Osteoblast (primary cell): ENCODE data around the gene NRP2. TPM values are rescaled to one million over a fixed set of nuclear protein-coding genes. Genes with fewer than 3 reads are reported as not detected.

Experiments
- DNase-seq: peaks from one replicate; pipeline ENCODE4 v3.0.0; 2011; ENCODE audit warnings: low spot score, mixed read lengths; ENCODE audit not compliant: insufficient read length; ENCODE audit errors: missing footprints
- H2AFZ ChIP-seq: 2 replicates; pipeline ENCODE4 v1.6.0; 2011; ENCODE audit warnings: mild to moderate bottlenecking, low read length
- H3K27ac ChIP-seq: 2 replicates; pipeline ENCODE4 v1.5.1; 2011; ENCODE audit warnings: mild to moderate bottlenecking, low read depth, low read length, moderate library complexity
- H3K27me3 ChIP-seq: 2 replicates; pipeline ENCODE4 v1.6.0; 2012; ENCODE audit warnings: mild to moderate bottlenecking, control low read depth, inconsistent platforms, low read length, moderate library complexity; ENCODE audit not compliant: insufficient read depth
- H3K36me3 ChIP-seq: 2 replicates; pipeline ENCODE4 v1.5.1; 2011; ENCODE audit warnings: mild to moderate bottlenecking, low read length, control low read depth, moderate library complexity; ENCODE audit not compliant: insufficient read depth
- H3K4me1 ChIP-seq: 2 replicates; pipeline ENCODE4 v1.5.1; 2011; ENCODE audit warnings: mild to moderate bottlenecking, low read length, control low read depth, moderate library complexity; ENCODE audit not compliant: insufficient read depth
- H3K4me2 ChIP-seq: 2 replicates; pipeline ENCODE4 v1.6.0; 2011; ENCODE audit warnings: mild to moderate bottlenecking, low read length; ENCODE audit not compliant: insufficient read depth
- H3K4me3 ChIP-seq: fragments of 200-600 bp; sonication (generic); 3 replicates; pipeline ENCODE4 v1.5.1; 2012; ENCODE audit warnings: mild to moderate bottlenecking, low read length, inconsistent platforms; ENCODE audit not compliant: insufficient read depth
- H3K79me2 ChIP-seq: 2 replicates; pipeline ENCODE4 v1.6.0; 2012; ENCODE audit warnings: mild to moderate bottlenecking, low read length, control low read depth, inconsistent platforms; ENCODE audit not compliant: insufficient read depth
- H3K9me3 ChIP-seq: 2 replicates; pipeline ENCODE4 v1.5.1; 2011; ENCODE audit warnings: low read depth, low read length, control low read depth
- H4K20me1 ChIP-seq: 2 replicates; pipeline ENCODE4 v1.6.0; 2012; ENCODE audit warnings: mild to moderate bottlenecking, low read length, control low read depth; ENCODE audit not compliant: insufficient read depth
- total RNA-seq: library from RNA; depleted of rRNA; stranded (reverse); fragments of >200 nt; gene quantifications from 2 replicates; pipeline ENCODE4 v1.2.3, GENCODE V29; 2012
- TF ChIP-seq, protein P1 (sequence below): IDR thresholded peaks from 2 replicates; pipeline ENCODE4 v1.5.1; 2011; ENCODE audit warnings: mild to moderate bottlenecking, low read depth, low read length, moderate library complexity; ENCODE audit errors: extremely low read depth

NRP2 gene
- total RNA-seq, 1 donor: 183 TPM

DNA sequence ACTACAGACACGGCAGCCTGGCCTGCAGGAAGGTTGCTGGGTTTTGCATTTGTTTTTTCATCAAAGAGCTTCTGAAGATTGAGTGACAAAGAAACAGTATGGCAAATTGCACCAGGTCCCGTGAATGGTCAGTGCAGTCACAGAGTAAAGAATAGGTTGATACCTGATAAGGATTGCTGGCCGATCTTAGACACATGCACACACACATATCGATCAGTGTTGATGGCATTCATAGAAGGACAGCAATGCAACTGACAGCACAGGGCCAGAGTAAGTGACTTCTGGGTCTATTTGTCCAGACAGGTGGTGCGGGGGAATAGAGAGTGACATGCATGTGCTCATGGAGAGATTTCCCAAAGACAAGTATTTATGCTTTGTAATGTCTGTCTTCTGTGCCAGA lies 42.8 kb downstream of the NRP2 start:
- no peak overlapping the region for H3K4me3 ChIP-seq

DNA sequence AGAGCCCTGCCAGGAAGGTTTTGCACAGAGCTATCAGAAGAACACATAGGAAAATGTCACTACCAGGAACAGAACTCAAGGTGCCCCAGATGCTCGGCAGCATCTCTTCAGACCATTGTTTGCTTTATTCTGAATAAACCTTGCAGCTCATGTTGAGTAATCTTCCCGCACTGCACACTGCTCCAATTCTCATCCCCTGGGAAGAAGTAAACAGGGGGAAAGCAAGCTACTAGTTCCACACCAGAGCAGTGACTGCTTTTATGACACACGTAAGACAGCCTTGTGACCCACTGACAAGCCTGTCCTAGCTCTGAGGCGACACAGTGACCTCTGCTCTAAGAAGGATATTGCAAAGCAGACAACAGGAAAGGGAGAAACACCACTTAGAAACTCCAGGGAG lies 44.2 kb downstream of the NRP2 start:
- no peak overlapping the region for H2AFZ ChIP-seq
- H3K79me2 ChIP-seq: no peaks in the 10 kb centered on the region
- peaks cover 77% of the 10 kb centered on the region for H3K36me3 ChIP-seq
- no peaks in the 10 kb centered on the region for H3K27me3 ChIP-seq
- TF ChIP-seq, protein P1, sequence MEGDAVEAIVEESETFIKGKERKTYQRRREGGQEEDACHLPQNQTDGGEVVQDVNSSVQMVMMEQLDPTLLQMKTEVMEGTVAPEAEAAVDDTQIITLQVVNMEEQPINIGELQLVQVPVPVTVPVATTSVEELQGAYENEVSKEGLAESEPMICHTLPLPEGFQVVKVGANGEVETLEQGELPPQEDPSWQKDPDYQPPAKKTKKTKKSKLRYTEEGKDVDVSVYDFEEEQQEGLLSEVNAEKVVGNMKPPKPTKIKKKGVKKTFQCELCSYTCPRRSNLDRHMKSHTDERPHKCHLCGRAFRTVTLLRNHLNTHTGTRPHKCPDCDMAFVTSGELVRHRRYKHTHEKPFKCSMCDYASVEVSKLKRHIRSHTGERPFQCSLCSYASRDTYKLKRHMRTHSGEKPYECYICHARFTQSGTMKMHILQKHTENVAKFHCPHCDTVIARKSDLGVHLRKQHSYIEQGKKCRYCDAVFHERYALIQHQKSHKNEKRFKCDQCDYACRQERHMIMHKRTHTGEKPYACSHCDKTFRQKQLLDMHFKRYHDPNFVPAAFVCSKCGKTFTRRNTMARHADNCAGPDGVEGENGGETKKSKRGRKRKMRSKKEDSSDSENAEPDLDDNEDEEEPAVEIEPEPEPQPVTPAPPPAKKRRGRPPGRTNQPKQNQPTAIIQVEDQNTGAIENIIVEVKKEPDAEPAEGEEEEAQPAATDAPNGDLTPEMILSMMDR: no peak
- no peak overlapping the region for H3K27ac ChIP-seq
- no peak overlapping the region for H3K4me3 ChIP-seq
- no peak for DNase-seq
- H4K20me1 ChIP-seq: no peaks in the 10 kb centered on the region
- H3K9me3 ChIP-seq: no peaks in the 10 kb centered on the region
- H3K4me2 ChIP-seq: no peak overlapping the region
- peaks cover 23% of the 10 kb centered on the region for H3K4me1 ChIP-seq

More for the DNA sequence above, 42.8 kb downstream of the NRP2 start:
- no peak for DNase-seq
- no peak overlapping the region for H2AFZ ChIP-seq
- H3K4me1 ChIP-seq: peaks cover 9% of the 10 kb centered on the region
- no peaks in the 10 kb centered on the region for H4K20me1 ChIP-seq
- peaks cover 85% of the 10 kb centered on the region for H3K36me3 ChIP-seq
- TF ChIP-seq, protein P1: no peak
- no peaks in the 10 kb centered on the region for H3K9me3 ChIP-seq
- H3K27me3 ChIP-seq: no peaks in the 10 kb centered on the region
- H3K27ac ChIP-seq: no peak overlapping the region
- H3K4me2 ChIP-seq: no peak overlapping the region
- H3K79me2 ChIP-seq: no peaks in the 10 kb centered on the region

DNA sequence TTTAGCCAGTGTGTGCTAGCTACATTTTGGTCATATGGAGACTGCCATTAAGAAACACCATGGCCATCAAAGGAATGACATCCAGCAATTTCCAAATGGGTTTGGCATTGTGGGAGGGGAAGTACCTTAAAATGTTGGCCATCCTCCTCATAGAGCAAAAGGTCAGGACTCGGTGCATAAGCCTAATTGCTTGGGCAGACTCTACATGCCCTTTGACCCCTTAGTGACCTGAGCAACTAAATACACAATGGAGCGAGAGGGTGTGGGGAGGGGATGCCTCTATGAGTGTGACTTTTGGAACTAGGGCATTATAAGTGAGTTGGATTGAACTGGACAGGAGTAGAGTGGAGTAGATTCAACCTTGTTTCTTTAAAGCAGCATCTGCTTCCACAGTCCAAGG lies 44.9 kb downstream of the NRP2 start:
- no peak for DNase-seq
- no peaks in the 10 kb centered on the region for H3K79me2 ChIP-seq
- peaks cover 30% of the 10 kb centered on the region for H3K4me1 ChIP-seq
- no peak overlapping the region for H3K4me2 ChIP-seq
- H3K27ac ChIP-seq: no peak overlapping the region
- H3K4me3 ChIP-seq: no peak overlapping the region
- H3K27me3 ChIP-seq: no peaks in the 10 kb centered on the region
- TF ChIP-seq, protein P1: no peak
- H3K9me3 ChIP-seq: no peaks in the 10 kb centered on the region
- H3K36me3 ChIP-seq: peaks cover 76% of the 10 kb centered on the region
- no peak overlapping the region for H2AFZ ChIP-seq
- no peaks in the 10 kb centered on the region for H4K20me1 ChIP-seq

DNA sequence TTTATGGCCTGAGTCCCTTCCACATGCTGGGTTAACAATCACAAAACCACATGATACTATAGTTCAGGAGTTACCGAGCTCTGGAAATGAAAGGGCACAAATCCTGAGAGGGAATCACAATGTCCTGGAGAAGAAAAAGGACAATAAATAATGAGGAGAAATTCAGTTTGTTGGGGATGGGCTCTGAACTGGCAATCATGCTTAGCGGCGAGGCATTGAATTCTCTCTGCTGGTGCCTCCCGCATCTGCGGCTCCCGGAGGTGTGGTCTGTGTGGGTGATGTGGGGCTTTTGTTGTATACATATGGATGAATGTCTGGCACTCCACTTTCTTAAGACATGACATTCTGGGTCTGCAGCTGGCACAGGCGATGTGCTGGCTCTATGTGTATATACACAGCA lies 46.1 kb downstream of the NRP2 start:
- TF ChIP-seq, protein P1: no peak

More for the DNA sequence above, 46.1 kb downstream of the NRP2 start:
- H3K27ac ChIP-seq: no peak overlapping the region
- no peak overlapping the region for H3K4me3 ChIP-seq
- H4K20me1 ChIP-seq: no peaks in the 10 kb centered on the region
- H3K9me3 ChIP-seq: no peaks in the 10 kb centered on the region
- no peaks in the 10 kb centered on the region for H3K27me3 ChIP-seq
- peaks cover 39% of the 10 kb centered on the region for H3K4me1 ChIP-seq
- no peaks in the 10 kb centered on the region for H3K79me2 ChIP-seq
- DNase-seq: no peak
- H3K36me3 ChIP-seq: peaks cover 78% of the 10 kb centered on the region
- H3K4me2 ChIP-seq: no peak overlapping the region
- H2AFZ ChIP-seq: no peak overlapping the region
